Astrocyte (in vitro differentiated cells and primary cell): Measurements from ENCODE around the gene COBL. TPM values are rescaled to one million over a fixed set of nuclear protein-coding genes. Genes with fewer than 3 reads are reported as not detected.

ENCODE experiments used
- DNase-seq: peaks from one replicate; pipeline ENCODE4 v3.0.0-alpha.2; 2010; ENCODE audit warnings: low read depth
- FAIRE-seq: peaks from 2 replicates; lab custom pipeline; 2011; peaks lifted over from hg19 to GRCh38; lab: Jason Lieb, UNC
- H2AFZ ChIP-seq: 2 replicates; pipeline ENCODE4 v1.6.0; 2012; ENCODE audit warnings: low read depth, low read length, inconsistent platforms
- H3K27ac ChIP-seq: 2 replicates; pipeline ENCODE4 v1.5.1; 2011; ENCODE audit warnings: low read depth, low read length, inconsistent platforms
- H3K27me3 ChIP-seq: 2 replicates; pipeline ENCODE4 v1.6.0; 2011; ENCODE audit warnings: low read length, inconsistent platforms; ENCODE audit not compliant: insufficient read depth
- H3K36me3 ChIP-seq: 2 replicates; pipeline ENCODE4 v1.5.1; 2011; ENCODE audit warnings: low read length, inconsistent platforms; ENCODE audit not compliant: insufficient read depth
- H3K4me1 ChIP-seq: 2 replicates; pipeline ENCODE4 v1.5.1; 2011; ENCODE audit warnings: low read length, inconsistent platforms; ENCODE audit not compliant: insufficient read depth
- H3K4me2 ChIP-seq: 2 replicates; pipeline ENCODE4 v1.6.0; 2012; ENCODE audit warnings: low read length, inconsistent platforms
- H3K4me3 ChIP-seq: 2 replicates; pipeline ENCODE4 v1.5.1; 2011; ENCODE audit warnings: low read depth, mild to moderate bottlenecking, low read length, inconsistent platforms; ENCODE audit not compliant: insufficient read depth
- H3K79me2 ChIP-seq: 2 replicates; pipeline ENCODE4 v1.6.0; 2012; ENCODE audit warnings: mild to moderate bottlenecking, low read length, inconsistent platforms; ENCODE audit not compliant: insufficient read depth
- H3K9ac ChIP-seq: 2 replicates; pipeline ENCODE4 v1.6.0; 2012; ENCODE audit warnings: mild to moderate bottlenecking, low read length, inconsistent platforms
- H3K9me3 ChIP-seq: 2 replicates; pipeline ENCODE4 v1.5.1; 2012; ENCODE audit warnings: low read depth, mild to moderate bottlenecking, low read length, inconsistent platforms; ENCODE audit not compliant: insufficient read depth
- H4K20me1 ChIP-seq: 2 replicates; pipeline ENCODE4 v1.6.0; 2012; ENCODE audit warnings: low read length, inconsistent platforms; ENCODE audit not compliant: insufficient read depth
- H3K27ac Mint-ChIP-seq: one replicate; pipeline ENCODE4 v1.8.0; 2021; ENCODE audit warnings: mild to moderate bottlenecking, mixed read lengths; ENCODE audit not compliant: unreplicated experiment
- H3K27me3 Mint-ChIP-seq: one replicate; pipeline ENCODE4 v1.8.0; 2021; ENCODE audit warnings: low read depth, mixed read lengths; ENCODE audit not compliant: unreplicated experiment
- H3K36me3 Mint-ChIP-seq: one replicate; pipeline ENCODE4 v1.8.0; 2021; ENCODE audit warnings: low read depth, mixed read lengths; ENCODE audit not compliant: unreplicated experiment
- H3K4me1 Mint-ChIP-seq: one replicate; pipeline ENCODE4 v1.8.0; 2021; ENCODE audit warnings: low read depth, mixed read lengths; ENCODE audit not compliant: unreplicated experiment
- H3K4me3 Mint-ChIP-seq: one replicate; pipeline ENCODE4 v1.8.0; 2021; ENCODE audit warnings: mild to moderate bottlenecking, moderate library complexity, mixed read lengths; ENCODE audit not compliant: unreplicated experiment
- H3K9me3 Mint-ChIP-seq: one replicate; pipeline ENCODE4 v1.8.0; 2021; ENCODE audit warnings: mild to moderate bottlenecking, mixed read lengths; ENCODE audit not compliant: unreplicated experiment
- EZH2 ChIP-seq: IDR thresholded peaks from 2 replicates; pipeline ENCODE4 v1.6.1; 2012; ENCODE audit warnings: mild to moderate bottlenecking, low read length, inconsistent platforms; ENCODE audit not compliant: insufficient read depth
- total RNA-seq: library from RNA; stranded (reverse); gene quantifications from 2 replicates; pipeline ENCODE4 v1.2.1, GENCODE V29; 2021
- TF ChIP-seq, protein P1 (sequence below): IDR thresholded peaks from 2 replicates; pipeline ENCODE4 v1.5.1; 2011; ENCODE audit warnings: low read depth, mild to moderate bottlenecking, inconsistent platforms, low read length, moderate library complexity; ENCODE audit not compliant: insufficient read depth

COBL gene
- total RNA-seq, 1 donor from 2014 or later, result 6.4 TPM

DNA sequence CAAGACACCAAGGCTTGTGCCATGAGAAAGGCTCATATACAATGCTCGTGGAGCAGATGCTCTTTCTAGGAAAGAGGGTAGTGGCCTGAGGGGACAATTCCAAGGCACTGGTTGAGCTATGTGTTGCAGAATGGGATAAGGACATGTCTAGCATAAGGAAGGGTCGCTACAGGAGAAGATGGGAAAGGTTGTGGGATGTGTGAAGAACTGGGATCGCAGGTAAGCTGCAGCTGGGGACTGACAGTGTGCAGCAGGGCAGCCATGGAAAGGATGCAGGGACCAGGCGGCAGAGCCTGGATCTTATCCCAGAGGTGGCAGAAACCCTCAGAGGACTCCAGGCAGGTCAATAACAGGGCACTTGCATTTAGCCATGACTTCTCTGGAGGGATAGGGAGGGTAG, 56.1 kb downstream of the COBL start:
- no peaks in the 10 kb centered on the region for H3K27me3 ChIP-seq
- no peaks in the 10 kb centered on the region for H3K36me3 ChIP-seq
- no peak overlapping the region for H3K27ac ChIP-seq
- H3K27me3 Mint-ChIP-seq, result peaks cover 9% of the 10 kb centered on the region
- no peaks in the 10 kb centered on the region for H4K20me1 ChIP-seq
- H3K36me3 Mint-ChIP-seq, result no peaks in the 10 kb centered on the region
- H3K4me3 ChIP-seq, result no peak overlapping the region
- peaks cover 4% of the 10 kb centered on the region for H3K4me1 Mint-ChIP-seq
- no peaks in the 10 kb centered on the region for H3K9me3 ChIP-seq
- no peak overlapping the region for H2AFZ ChIP-seq
- no peak overlapping the region for H3K27ac Mint-ChIP-seq
- H3K4me3 Mint-ChIP-seq, result no peak overlapping the region
- no peak overlapping the region for H3K9ac ChIP-seq
- FAIRE-seq (no peak), DNase-seq (no peak)
- no peak overlapping the region for H3K4me2 ChIP-seq
- H3K79me2 ChIP-seq, result no peaks in the 10 kb centered on the region
- H3K4me1 ChIP-seq, result no peaks in the 10 kb centered on the region
- TF ChIP-seq, protein P1, sequence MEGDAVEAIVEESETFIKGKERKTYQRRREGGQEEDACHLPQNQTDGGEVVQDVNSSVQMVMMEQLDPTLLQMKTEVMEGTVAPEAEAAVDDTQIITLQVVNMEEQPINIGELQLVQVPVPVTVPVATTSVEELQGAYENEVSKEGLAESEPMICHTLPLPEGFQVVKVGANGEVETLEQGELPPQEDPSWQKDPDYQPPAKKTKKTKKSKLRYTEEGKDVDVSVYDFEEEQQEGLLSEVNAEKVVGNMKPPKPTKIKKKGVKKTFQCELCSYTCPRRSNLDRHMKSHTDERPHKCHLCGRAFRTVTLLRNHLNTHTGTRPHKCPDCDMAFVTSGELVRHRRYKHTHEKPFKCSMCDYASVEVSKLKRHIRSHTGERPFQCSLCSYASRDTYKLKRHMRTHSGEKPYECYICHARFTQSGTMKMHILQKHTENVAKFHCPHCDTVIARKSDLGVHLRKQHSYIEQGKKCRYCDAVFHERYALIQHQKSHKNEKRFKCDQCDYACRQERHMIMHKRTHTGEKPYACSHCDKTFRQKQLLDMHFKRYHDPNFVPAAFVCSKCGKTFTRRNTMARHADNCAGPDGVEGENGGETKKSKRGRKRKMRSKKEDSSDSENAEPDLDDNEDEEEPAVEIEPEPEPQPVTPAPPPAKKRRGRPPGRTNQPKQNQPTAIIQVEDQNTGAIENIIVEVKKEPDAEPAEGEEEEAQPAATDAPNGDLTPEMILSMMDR, result no peak
- TF ChIP-seq EZH2, result no peak
- H3K9me3 Mint-ChIP-seq, result no peaks in the 10 kb centered on the region

DNA sequence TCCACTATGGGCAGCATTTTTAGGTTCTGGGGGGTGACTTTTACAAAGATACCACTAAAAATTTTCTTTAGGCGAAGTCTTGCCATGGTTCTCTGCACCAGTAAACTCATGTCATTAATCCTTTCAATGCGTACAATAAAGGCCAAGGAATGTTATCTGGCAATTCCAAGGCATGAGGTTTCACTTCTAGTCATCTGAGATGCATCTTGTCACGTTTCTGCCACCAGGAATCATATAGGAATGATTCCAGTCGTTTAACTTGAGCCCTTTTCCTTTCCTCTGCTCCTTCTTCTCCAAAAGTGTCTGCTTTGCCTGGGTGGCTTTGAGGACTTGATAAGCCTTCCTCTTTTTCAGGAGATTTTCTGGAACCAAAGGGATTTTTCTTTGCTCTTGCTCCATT, 56.8 kb downstream of the COBL start:
- Histone ChIP-seq H3K4me1 (no peaks in the 10 kb centered on the region), H3K4me2 (no peak overlapping the region), H3K9me3 (no peaks in the 10 kb centered on the region), H3K27me3 (no peaks in the 10 kb centered on the region), H3K9ac (no peak overlapping the region), H3K4me3 (no peak overlapping the region), H2AFZ (no peak overlapping the region), H3K36me3 (no peaks in the 10 kb centered on the region), H4K20me1 (no peaks in the 10 kb centered on the region), H3K27ac (no peak overlapping the region), H3K79me2 (no peaks in the 10 kb centered on the region)
- FAIRE-seq, result no peak
- no peak overlapping the region for H3K4me3 Mint-ChIP-seq
- H3K36me3 Mint-ChIP-seq, result no peaks in the 10 kb centered on the region
- no peaks in the 10 kb centered on the region for H3K9me3 Mint-ChIP-seq
- peaks cover 9% of the 10 kb centered on the region for H3K27me3 Mint-ChIP-seq
- TF ChIP-seq, protein P1, result no peak
- no peak for TF ChIP-seq EZH2
- DNase-seq, result no peak
- no peak overlapping the region for H3K27ac Mint-ChIP-seq
- peaks cover 7% of the 10 kb centered on the region for H3K4me1 Mint-ChIP-seq

DNA sequence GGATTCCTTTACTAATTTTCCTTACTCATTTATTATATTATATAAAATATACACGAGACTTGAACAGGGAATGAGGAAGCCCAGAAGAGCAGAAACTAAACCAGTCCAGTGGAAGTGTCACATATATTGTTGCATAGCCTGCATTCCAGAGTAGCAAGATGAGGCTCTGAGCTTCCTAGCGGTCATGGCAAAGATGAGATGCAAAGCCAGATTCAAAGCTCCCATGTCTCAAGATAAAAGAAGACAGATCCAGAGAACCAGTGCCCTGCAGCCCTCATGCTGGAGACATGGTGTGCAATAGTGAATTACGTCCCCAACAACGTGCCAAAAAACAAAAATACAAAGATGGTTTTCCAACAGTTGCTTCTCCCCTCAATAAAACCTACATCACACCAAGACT, 59.7 kb downstream of the COBL start:
- Histone ChIP-seq H3K79me2 (no peaks in the 10 kb centered on the region), H3K9ac (no peak overlapping the region), H3K27me3 (no peaks in the 10 kb centered on the region), H3K27ac (no peak overlapping the region), H3K4me1 (no peaks in the 10 kb centered on the region), H2AFZ (no peak overlapping the region), H3K36me3 (no peaks in the 10 kb centered on the region), H3K4me2 (no peak overlapping the region), H3K4me3 (no peak overlapping the region), H3K9me3 (no peaks in the 10 kb centered on the region), H4K20me1 (no peaks in the 10 kb centered on the region)
- Mint-ChIP-seq H3K36me3 (no peaks in the 10 kb centered on the region), H3K27ac (no peak overlapping the region), H3K4me3 (no peak overlapping the region), H3K9me3 (no peaks in the 10 kb centered on the region), H3K27me3 (peaks cover 7% of the 10 kb centered on the region), H3K4me1 (peaks cover 7% of the 10 kb centered on the region)
- TF ChIP-seq, protein P1, result no peak
- TF ChIP-seq EZH2, result no peak
- no peak for FAIRE-seq
- no peak for DNase-seq
